ENCODE results near the gene SORCS2. TPM values are rescaled to one million over a fixed set of nuclear protein-coding genes. Genes with fewer than 3 reads are reported as not detected.

Gene SORCS2
- total and polyA plus RNA-seq, 2 of the 8 experiments (the other 6 are each of a cell fraction or from before 2014, with no cell fraction given): 0.36 to 1.8 TPM

DNA sequence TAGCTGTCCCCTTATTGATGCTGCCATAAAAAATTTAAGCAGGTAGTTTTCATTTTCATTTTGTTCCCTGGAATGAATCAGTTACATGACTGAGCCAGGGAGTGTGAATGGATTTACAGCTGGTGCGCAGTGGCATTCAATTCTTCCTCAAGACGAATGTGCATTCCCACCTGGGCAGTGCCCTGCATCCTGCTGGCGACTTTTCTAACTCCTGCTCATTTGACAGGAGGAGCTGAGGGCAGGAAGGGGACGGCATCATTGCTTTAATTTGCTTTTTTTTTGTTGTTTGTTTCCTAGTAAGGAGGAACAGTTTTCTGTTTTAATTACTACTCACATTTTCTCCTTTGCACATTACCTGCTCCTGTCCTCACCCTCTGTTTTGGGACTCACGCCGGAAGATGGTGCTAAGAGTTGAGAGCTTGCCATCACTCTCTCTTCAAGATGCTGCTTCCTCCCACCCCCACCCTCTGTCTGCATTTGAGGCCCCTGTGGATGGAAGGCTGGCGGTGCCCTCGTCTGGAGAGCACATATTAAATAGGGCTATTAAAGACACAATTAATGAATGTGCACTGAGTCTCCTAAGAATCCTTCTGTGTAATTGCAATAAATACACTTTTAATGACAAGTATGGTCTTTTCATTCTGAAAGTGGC, 206.6 kb downstream of the SORCS2 start:
- no peak overlapping the region for H3K4me2 ChIP-seq (ENCODE audit: insufficient read depth in 1 of 2, low read depth in 2 of 2, low read length in 2 of 2)
- H3K18ac ChIP-seq (ENCODE audit: extremely low read depth, low read length): no peak overlapping the region
- no peak overlapping the region for H3K4me3 ChIP-seq (ENCODE audit: extremely low read depth in 1 of 4, insufficient read depth in 2 of 4, low read depth in 3 of 4, low read length in 4 of 4)
- no peak for TF ChIP-seq RAD21 (IDR thresholded peaks at IDR 0.05 in 1 of 2, conservative IDR thresholded peaks at IDR 0.05 in 1 of 2; ENCODE audit: low read depth in 2 of 2, low read length in 2 of 2)
- H2BK20ac ChIP-seq (ENCODE audit: low read length): no peak overlapping the region
- FAIRE-seq: no peak
- no peaks in the 10 kb centered on the region for H3K79me2 ChIP-seq (ENCODE audit: control insufficient read depth in 1 of 2, insufficient read depth in 2 of 2, low read length in 2 of 2)
- H3K4ac ChIP-seq (replicated peaks; ENCODE audit: insufficient read length, low read depth, low read length): no peak overlapping the region
- H3K23me2 ChIP-seq (ENCODE audit: low read depth, low read length): peaks cover 9% of the 10 kb centered on the region; the same call in 1 of the 2 replicates
- H2AFZ ChIP-seq (ENCODE audit: low read length): no peak overlapping the region
- no peak overlapping the region for H3K14ac ChIP-seq (ENCODE audit: insufficient read length)
- H3K4me1 ChIP-seq (replicated peaks in 1 of 4; ENCODE audit: control insufficient read depth in 3 of 4, insufficient read depth in 4 of 4, low read length in 3 of 4): no peaks in the 10 kb centered on the region
- H3K27ac ChIP-seq (ENCODE audit: low read depth, low read length): no peak overlapping the region
- WGBS, 2 experiments (ENCODE audit: extremely low coverage in 1 of 2, insufficient coverage in 1 of 2, insufficient read length in 1 of 2, insufficient replicate concordance in 2 of 2, low coverage in 1 of 2, low lambda C conversion rate in 2 of 2, missing lambda C conversion rate in 1 of 2): 90% methylated on average over 8 of the region's 8 CpGs; no CpG with 5 or more reads in 1 of the 2 experiments
- no peak overlapping the region for H2BK120ac ChIP-seq (replicated peaks; ENCODE audit: low read depth, low read length)
- no peaks in the 10 kb centered on the region for H3K9me3 ChIP-seq (ENCODE audit: insufficient read depth in 2 of 2, low read depth in 1 of 2, low read length in 1 of 2)
- no peak overlapping the region for H2AK5ac ChIP-seq (ENCODE audit: low read depth, low read length)
- no peaks in the 10 kb centered on the region for H3K36me3 ChIP-seq (ENCODE audit: control insufficient read depth in 2 of 4, insufficient read depth in 4 of 4, low read length in 3 of 4)
- peak in 1 of 2 experiments; percentile 10 for DNase-seq (ENCODE audit: low read depth in 1 of 2, low spot score in 2 of 2)
- no peaks in the 10 kb centered on the region for H3K79me1 ChIP-seq (ENCODE audit: low read depth, low read length)
- no peak overlapping the region for H3K23ac ChIP-seq (ENCODE audit: insufficient read length)
- no peak overlapping the region for H4K8ac ChIP-seq (ENCODE audit: extremely low read depth, insufficient read depth, low read length)
- no peak overlapping the region for H4K91ac ChIP-seq (replicated peaks; ENCODE audit: insufficient read length, low read length)
- H3K27me3 ChIP-seq (replicated peaks in 1 of 4; ENCODE audit: control insufficient read depth in 3 of 4, extremely low read depth in 1 of 4, insufficient read depth in 3 of 4, low read length in 3 of 4): peaks cover 0 to 3% (median under 1%) of the 10 kb centered on the region in 4 experiments; a peak in 2 of 7 replicates
- peaks cover 0 to 2% of the 10 kb centered on the region in 2 experiments for H4K20me1 ChIP-seq (replicated peaks in 1 of 2; ENCODE audit: control insufficient read depth in 1 of 2, insufficient read depth in 2 of 2, low read length in 2 of 2)
- H3K56ac ChIP-seq (replicated peaks; ENCODE audit: insufficient read length, low read depth, low read length): no peak overlapping the region
- no peak overlapping the region for H2BK15ac ChIP-seq (ENCODE audit: low read length)
- H3K9ac ChIP-seq (replicated peaks in 1 of 4; ENCODE audit: extremely low read depth in 1 of 4, low read depth in 3 of 4, low read length in 3 of 4): no peak overlapping the region
- no peak overlapping the region for H2BK12ac ChIP-seq (ENCODE audit: low read depth, low read length)
- POLR2A ChIA-PET (ENCODE audit: partially characterized antibody): no interaction called here
- H2BK5ac ChIP-seq (ENCODE audit: low read depth, low read length): no peak overlapping the region
- H4K5ac ChIP-seq (ENCODE audit: insufficient read length, low read depth, low read length): no peak overlapping the region
- CTCF ChIA-PET (ENCODE audit: partially characterized antibody): interaction anchor here (1.0 to 1.2 kb wide), 2 partner anchors 10 to 329 kb away, joined by 3 read pairs; no protein-coding TSS in a partner anchor
